ENCODE measurements around the gene PSTPIP2. TPM values are rescaled to one million over a fixed set of nuclear protein-coding genes. Genes with fewer than 3 reads are reported as not detected.

The PSTPIP2 gene
- total and polyA plus RNA-seq, 4 donors, result 7.5 to 49.1 (median 12.8) TPM

DNA sequence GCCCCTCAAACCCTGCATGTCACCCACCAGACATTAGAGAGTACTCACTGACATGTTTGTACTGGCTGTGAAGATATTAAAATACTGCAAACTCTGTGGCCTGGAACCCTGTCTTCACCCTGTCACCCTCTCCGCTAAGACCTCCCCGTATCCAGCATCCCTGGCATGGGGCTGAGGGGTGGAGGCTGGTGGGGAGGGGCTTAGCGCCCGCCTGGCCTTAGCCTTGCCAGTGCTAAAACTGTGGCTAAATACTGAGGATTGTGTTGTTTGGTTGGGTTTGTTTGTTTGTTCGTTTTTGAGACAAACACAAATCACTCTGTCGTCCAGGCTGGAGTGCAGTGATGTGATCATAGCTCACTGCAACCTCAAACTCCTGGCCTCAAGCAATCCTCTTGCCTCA is 1.8 kb downstream of the PSTPIP2 start:
- WGBS, 2 donors, result 67 to 81% methylated on average over 6 of the region's 6 CpGs
- H3K36me3 ChIP-seq (ENCODE audit: control insufficient read depth in 4 of 4, insufficient read depth in 4 of 4, low read length in 4 of 4), result no peaks in the 10 kb centered on the region
- H3K9ac ChIP-seq (ENCODE audit: insufficient read depth in 1 of 2, low read length in 2 of 2), result no peak overlapping the region
- DNase-seq, result no peak
- no peak overlapping the region for H3K4me3 ChIP-seq
- ATAC-seq (ENCODE audit: insufficient read depth, low FRiP score), result no peak
- H3K4me1 ChIP-seq (ENCODE audit: control insufficient read depth in 5 of 5, insufficient read depth in 5 of 5, low read length in 5 of 5), result peaks cover 0 to 5% (median 5%) of the 10 kb centered on the region in 5 donors
- TF ChIP-seq, protein P1, sequence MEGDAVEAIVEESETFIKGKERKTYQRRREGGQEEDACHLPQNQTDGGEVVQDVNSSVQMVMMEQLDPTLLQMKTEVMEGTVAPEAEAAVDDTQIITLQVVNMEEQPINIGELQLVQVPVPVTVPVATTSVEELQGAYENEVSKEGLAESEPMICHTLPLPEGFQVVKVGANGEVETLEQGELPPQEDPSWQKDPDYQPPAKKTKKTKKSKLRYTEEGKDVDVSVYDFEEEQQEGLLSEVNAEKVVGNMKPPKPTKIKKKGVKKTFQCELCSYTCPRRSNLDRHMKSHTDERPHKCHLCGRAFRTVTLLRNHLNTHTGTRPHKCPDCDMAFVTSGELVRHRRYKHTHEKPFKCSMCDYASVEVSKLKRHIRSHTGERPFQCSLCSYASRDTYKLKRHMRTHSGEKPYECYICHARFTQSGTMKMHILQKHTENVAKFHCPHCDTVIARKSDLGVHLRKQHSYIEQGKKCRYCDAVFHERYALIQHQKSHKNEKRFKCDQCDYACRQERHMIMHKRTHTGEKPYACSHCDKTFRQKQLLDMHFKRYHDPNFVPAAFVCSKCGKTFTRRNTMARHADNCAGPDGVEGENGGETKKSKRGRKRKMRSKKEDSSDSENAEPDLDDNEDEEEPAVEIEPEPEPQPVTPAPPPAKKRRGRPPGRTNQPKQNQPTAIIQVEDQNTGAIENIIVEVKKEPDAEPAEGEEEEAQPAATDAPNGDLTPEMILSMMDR (IDR thresholded peaks at IDR 0.05; ENCODE audit: control extremely low read depth, extremely low read depth), result no peak
- no peaks in the 10 kb centered on the region for H3K27me3 ChIP-seq (ENCODE audit: control insufficient read depth in 3 of 3, insufficient read depth in 3 of 3, low read length in 2 of 3)
- H3K27ac ChIP-seq (ENCODE audit: low read depth in 1 of 2, low read length in 1 of 2), result no peak overlapping the region
- no peaks in the 10 kb centered on the region for H3K9me3 ChIP-seq (ENCODE audit: control insufficient read depth in 4 of 4, insufficient read depth in 3 of 4, low read length in 3 of 4)

DNA sequence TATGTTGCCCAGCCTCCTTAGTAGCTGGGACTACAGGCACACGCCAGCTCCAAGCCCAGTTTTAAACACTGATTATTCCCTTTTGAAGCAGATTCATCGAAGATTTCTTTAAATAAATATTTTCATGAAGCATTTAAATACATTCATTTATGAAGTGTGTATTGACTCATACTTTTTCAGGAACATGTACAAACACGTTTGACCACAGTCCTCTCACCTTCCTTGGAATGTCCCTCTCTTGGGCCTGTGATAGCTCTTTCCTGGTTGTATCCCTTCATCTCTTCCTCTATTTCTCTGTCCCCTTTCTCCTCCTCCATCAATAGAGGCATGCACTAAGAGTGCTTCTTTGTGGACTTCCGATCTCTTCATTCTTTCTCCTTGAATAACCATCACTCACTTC is 2.5 kb downstream of the PSTPIP2 start:
- no peak overlapping the region for H3K27ac ChIP-seq (ENCODE audit: low read depth in 1 of 2, low read length in 1 of 2)
- TF ChIP-seq, protein P1 (IDR thresholded peaks at IDR 0.05; ENCODE audit: control extremely low read depth, extremely low read depth), result no peak

DNA sequence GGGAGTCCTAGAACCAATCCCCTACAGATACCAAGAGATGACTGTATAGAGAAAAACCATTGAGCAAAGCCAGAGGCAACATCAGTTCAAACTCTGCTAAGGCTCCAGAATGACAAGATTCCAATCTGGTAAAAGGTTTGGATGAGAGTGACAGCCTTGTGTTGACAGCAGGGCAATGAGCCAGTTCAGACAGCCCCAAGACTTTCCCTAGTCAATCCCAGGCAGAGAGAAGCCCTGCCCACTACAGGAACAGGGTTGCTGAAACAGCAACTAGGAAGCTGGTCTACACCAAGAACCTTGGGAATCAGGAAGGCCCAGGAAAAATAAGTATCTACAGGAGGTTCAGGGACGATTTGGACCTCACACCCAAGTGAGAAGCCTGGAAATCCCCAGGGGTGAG is 3.3 kb downstream of the PSTPIP2 start:
- H3K36me3 ChIP-seq (ENCODE audit: control insufficient read depth in 4 of 4, insufficient read depth in 4 of 4, low read length in 4 of 4), result no peaks in the 10 kb centered on the region
- peaks cover 0 to 5% (median 5%) of the 10 kb centered on the region in 5 donors for H3K4me1 ChIP-seq (ENCODE audit: control insufficient read depth in 5 of 5, insufficient read depth in 5 of 5, low read length in 5 of 5)
- no peak overlapping the region for H3K9ac ChIP-seq (ENCODE audit: insufficient read depth in 1 of 2, low read length in 2 of 2)
- TF ChIP-seq, protein P1 (IDR thresholded peaks at IDR 0.05; ENCODE audit: control extremely low read depth, extremely low read depth), result no peak
- ATAC-seq (ENCODE audit: insufficient read depth, low FRiP score) (no peak), DNase-seq (no peak)
- H3K4me3 ChIP-seq, result no peak overlapping the region
- no peaks in the 10 kb centered on the region for H3K27me3 ChIP-seq (ENCODE audit: control insufficient read depth in 3 of 3, insufficient read depth in 3 of 3, low read length in 2 of 3)
- no peaks in the 10 kb centered on the region for H3K9me3 ChIP-seq (ENCODE audit: control insufficient read depth in 4 of 4, insufficient read depth in 3 of 4, low read length in 3 of 4)
- H3K27ac ChIP-seq (ENCODE audit: low read depth in 1 of 2, low read length in 1 of 2), result no peak overlapping the region
- 22 to 52% methylated on average over 1 of the region's 1 CpG for WGBS, 2 donors

More for the DNA sequence above, 2.5 kb downstream of the PSTPIP2 start:
- Histone ChIP-seq H3K36me3 (ENCODE audit: control insufficient read depth in 4 of 4, insufficient read depth in 4 of 4, low read length in 4 of 4) (no peaks in the 10 kb centered on the region), H3K4me3 (no peak overlapping the region), H3K9me3 (ENCODE audit: control insufficient read depth in 4 of 4, insufficient read depth in 3 of 4, low read length in 3 of 4) (no peaks in the 10 kb centered on the region), H3K27me3 (ENCODE audit: control insufficient read depth in 3 of 3, insufficient read depth in 3 of 3, low read length in 2 of 3) (no peaks in the 10 kb centered on the region), H3K4me1 (ENCODE audit: control insufficient read depth in 5 of 5, insufficient read depth in 5 of 5, low read length in 5 of 5) (peaks cover 0 to 5% (median 5%) of the 10 kb centered on the region in 5 donors), H3K9ac (ENCODE audit: insufficient read depth in 1 of 2, low read length in 2 of 2) (no peak overlapping the region)
- DNase-seq (no peak), ATAC-seq (ENCODE audit: insufficient read depth, low FRiP score) (no peak)
- 70 to 75% methylated on average over 4 of the region's 4 CpGs for WGBS, 2 donors

DNA sequence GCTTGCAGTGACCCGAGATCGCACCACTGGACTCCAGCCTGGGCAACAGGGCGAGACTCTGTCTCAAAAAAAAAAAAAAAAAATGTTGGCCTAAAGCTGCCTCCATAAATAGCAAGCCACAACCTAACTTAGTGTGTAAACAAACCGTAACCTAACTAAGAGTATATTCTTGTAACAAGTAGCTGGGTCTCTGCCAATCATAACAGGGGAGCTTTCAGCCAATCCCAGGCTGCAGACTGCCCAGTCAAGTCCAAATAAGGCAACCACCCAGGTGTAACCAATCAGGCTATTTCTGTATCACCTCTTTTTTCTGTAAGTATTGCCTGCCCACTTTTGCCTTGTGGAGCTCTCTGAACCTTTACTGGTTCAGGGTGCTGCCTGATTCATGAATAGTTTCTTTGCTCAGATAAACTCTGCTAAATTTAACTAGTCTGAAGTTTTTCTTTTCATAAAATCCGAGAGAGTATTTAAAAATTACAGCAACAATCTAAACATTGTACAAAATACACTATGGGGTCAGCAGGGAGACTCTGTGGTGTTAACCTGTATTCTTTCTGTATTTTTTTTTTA is 4.5 kb downstream of the PSTPIP2 start:
- no peaks in the 10 kb centered on the region for H3K9me3 ChIP-seq (ENCODE audit: control insufficient read depth in 4 of 4, insufficient read depth in 3 of 4, low read length in 3 of 4)
- no peak for ATAC-seq (ENCODE audit: insufficient read depth, low FRiP score)
- TF ChIP-seq, protein P1 (IDR thresholded peaks at IDR 0.05; ENCODE audit: control extremely low read depth, extremely low read depth), result no peak

More for the DNA sequence above, 4.5 kb downstream of the PSTPIP2 start:
- 80 to 92% methylated on average over 5 of the region's 5 CpGs for WGBS, 2 donors
- Histone ChIP-seq H3K27me3 (ENCODE audit: control insufficient read depth in 3 of 3, insufficient read depth in 3 of 3, low read length in 2 of 3) (no peaks in the 10 kb centered on the region), H3K4me1 (ENCODE audit: control insufficient read depth in 5 of 5, insufficient read depth in 5 of 5, low read length in 5 of 5) (peaks cover 0 to 5% (median 4%) of the 10 kb centered on the region in 5 donors), H3K36me3 (ENCODE audit: control insufficient read depth in 4 of 4, insufficient read depth in 4 of 4, low read length in 4 of 4) (no peaks in the 10 kb centered on the region), H3K4me3 (no peak overlapping the region), H3K9ac (ENCODE audit: insufficient read depth in 1 of 2, low read length in 2 of 2) (no peak overlapping the region), H3K27ac (ENCODE audit: low read depth in 1 of 2, low read length in 1 of 2) (no peak overlapping the region)
- no peak for DNase-seq
